Measurements from ENCODE around the gene RTN4RL1. TPM values are rescaled to one million over a fixed set of nuclear protein-coding genes. Genes with fewer than 3 reads are reported as not detected.

Gene RTN4RL1
- total RNA-seq, 4 donors from 2014 or later = 4.2 to 11.9 (median 9.8) TPM

- TF ChIP-seq CTCF (IDR thresholded peaks at IDR 0.05; ENCODE audit: low read depth) = no peak
Observed at GRCh38 chr17:2011411-2012371, 13.4 kb downstream of the RTN4RL1 start.

- TF ChIP-seq CTCF (IDR thresholded peaks at IDR 0.05; ENCODE audit: low read depth) = no peak
Observed at GRCh38 chr17:2009737-2010136, 15.4 kb downstream of the RTN4RL1 start.

GRCh38 chr17:2008332-2009126 lies 16.6 kb downstream of the RTN4RL1 start:
- no peak for TF ChIP-seq CTCF (IDR thresholded peaks at IDR 0.05; ENCODE audit: low read depth)

GRCh38 chr17:2004435-2004952 lies 20.6 kb downstream of the RTN4RL1 start:
- TF ChIP-seq CTCF (IDR thresholded peaks at IDR 0.05; ENCODE audit: low read depth) = no peak

- TF ChIP-seq CTCF (IDR thresholded peaks at IDR 0.05; ENCODE audit: low read depth) = no peak
Observed at GRCh38 chr17:2003525-2003924, 21.6 kb downstream of the RTN4RL1 start.

GRCh38 chr17:2002767-2003329 lies 22.3 kb downstream of the RTN4RL1 start:
- no peak for TF ChIP-seq CTCF (IDR thresholded peaks at IDR 0.05; ENCODE audit: low read depth)
